ENCODE results near the gene PIGQ.
A peak's percentile ranks its signal among the peaks of the same experiment; 100 is the strongest.

Gene PIGQ

GRCh38 chr16:610513-611381 lies 41.0 kb downstream of the PIGQ start:
- peak; percentile 41 for DNase-seq

GRCh38 chr16:615122-615521 lies 45.4 kb downstream of the PIGQ start:
- no peak for DNase-seq

- no peak for DNase-seq
Measured at GRCh38 chr16:616733-617586, 47.2 kb downstream of the PIGQ start.

GRCh38 chr16:617855-618254 lies 48.1 kb downstream of the PIGQ start:
- no peak for DNase-seq

- DNase-seq, result no peak
Measured at GRCh38 chr16:619476-620100, 49.8 kb downstream of the PIGQ start.

GRCh38 chr16:620700-621525 lies 51.1 kb downstream of the PIGQ start:
- DNase-seq, result no peak

GRCh38 chr16:621526-622105 lies 51.8 kb downstream of the PIGQ start:
- no peak for DNase-seq

GRCh38 chr16:622920-623280 lies 53.1 kb downstream of the PIGQ start:
- no peak for DNase-seq

GRCh38 chr16:624526-625070 lies 54.8 kb downstream of the PIGQ start:
- DNase-seq, result no peak

- no peak for DNase-seq
Measured at GRCh38 chr16:625117-625976, 55.6 kb downstream of the PIGQ start.

- DNase-seq, result no peak
Measured at GRCh38 chr16:625977-626765, 56.4 kb downstream of the PIGQ start.

- DNase-seq, result no peak
Measured at GRCh38 chr16:626787-627453, 57.2 kb downstream of the PIGQ start.

GRCh38 chr16:627454-628239 lies 57.9 kb downstream of the PIGQ start:
- DNase-seq, result no peak

GRCh38 chr16:628321-629061 lies 58.7 kb downstream of the PIGQ start:
- DNase-seq, result no peak

GRCh38 chr16:629185-629832 lies 59.5 kb downstream of the PIGQ start:
- no peak for DNase-seq

GRCh38 chr16:629833-630248 lies 60.1 kb downstream of the PIGQ start:
- no peak for DNase-seq

- no peak for DNase-seq
Measured at GRCh38 chr16:630249-630814, 60.6 kb downstream of the PIGQ start.

Measured in effector CD4-positive, alpha-beta T cell (primary cell).